T47D (cell line): Measurements from ENCODE around the gene HTR3A.

Experiments
- DNase-seq, 2 experiments: peaks; one replicate each; pipeline versions ENCODE4 v3.0.0 to v3.0.0-alpha.2; 2011 to 2012; ENCODE audit warnings: low read depth in 1 of 2, low spot score in 1 of 2
- JUND ChIP-seq: IDR thresholded peaks from 2 replicates; pipeline ENCODE4 v1.6.1; 2012; ENCODE audit warnings: low read depth
- in situ Hi-C: cut with HindIII; loops from 2 replicates; pipeline ENCODE4 v1.10.0; 2016; ENCODE audit warnings: low sequenced_read_pairs, low pct_unique_long_range_greater_than_20kb

The HTR3A gene

GRCh38 chr11:113986351-113987140 is 11.6 kb downstream of the HTR3A start:
- no peak for DNase-seq
- TF ChIP-seq JUND: no peak
- in situ Hi-C loops: no loop called here

GRCh38 chr11:113989381-113989780 is 14.5 kb downstream of the HTR3A start:
- TF ChIP-seq JUND: no peak
- no peak for DNase-seq
- in situ Hi-C loops: no loop called here

- DNase-seq: no peak
- in situ Hi-C loops: no loop called here
- no peak for TF ChIP-seq JUND
These were observed 15.0 kb downstream of the HTR3A start for GRCh38 chr11:113989916-113990315.

- in situ Hi-C loops: no loop called here
These were observed 16.3 kb downstream of the HTR3A start for GRCh38 chr11:113991170-113991569.

GRCh38 chr11:113991718-113992458 is 17.0 kb downstream of the HTR3A start:
- no peak for DNase-seq
- no peak for TF ChIP-seq JUND
- in situ Hi-C loops: no loop called here

More at GRCh38 chr11:113991170-113991569, 16.3 kb downstream of the HTR3A start:
- TF ChIP-seq JUND: no peak
- peak; percentile 80 to 84 for DNase-seq

- in situ Hi-C loops: no loop called here
- DNase-seq: no peak
- TF ChIP-seq JUND: no peak
These were observed 17.7 kb downstream of the HTR3A start for GRCh38 chr11:113992459-113993110.

GRCh38 chr11:113994077-113994954 is 19.4 kb downstream of the HTR3A start:
- DNase-seq: peak in 1 of 2 experiments; percentile 41
- TF ChIP-seq JUND: no peak
- in situ Hi-C loops: no loop called here

GRCh38 chr11:113997473-113997872 is 22.6 kb downstream of the HTR3A start:
- no peak for DNase-seq
- in situ Hi-C loops: no loop called here
- TF ChIP-seq JUND: no peak

- in situ Hi-C loops: no loop called here
- no peak for DNase-seq
- no peak for TF ChIP-seq JUND
These were observed 23.7 kb downstream of the HTR3A start for GRCh38 chr11:113998574-113998973.

GRCh38 chr11:114000526-114000925 is 25.6 kb downstream of the HTR3A start:
- in situ Hi-C loops: no loop called here
- no peak for TF ChIP-seq JUND
- DNase-seq: no peak

- in situ Hi-C loops: no loop called here
- no peak for TF ChIP-seq JUND
- DNase-seq: no peak
These were observed 26.5 kb downstream of the HTR3A start for GRCh38 chr11:114001416-114001815.

- TF ChIP-seq JUND: no peak
- in situ Hi-C loops: no loop called here
- DNase-seq: no peak
These were observed 33.4 kb downstream of the HTR3A start for GRCh38 chr11:114008331-114008730.
